Peyer's patch (tissue), 4 donors: ENCODE measurements around the gene ANP32E.

Source experiments
- POLR2A ChIP-seq, 2 donors: fragments of 450-650 bp; IDR thresholded peaks; one replicate each; pipeline ENCODE4 v1.5.1; 2017; ENCODE audit warnings: antibody characterized with exemption in 2 of 2, mild to moderate bottlenecking in 2 of 2, moderate library complexity in 2 of 2
- TF ChIP-seq, protein P1 (sequence below), 6 experiments: fragments of 450-650 bp in 4 of 6; fragments of 200-600 bp in 2 of 6; sonication (generic) in 1 of 6; IDR thresholded peaks; one replicate each; pipeline ENCODE4 v1.5.1; 2017 to 2019; ENCODE audit warnings: antibody characterized with exemption in 6 of 6, mild to moderate bottlenecking in 3 of 6, moderate library complexity in 1 of 6

DNA sequence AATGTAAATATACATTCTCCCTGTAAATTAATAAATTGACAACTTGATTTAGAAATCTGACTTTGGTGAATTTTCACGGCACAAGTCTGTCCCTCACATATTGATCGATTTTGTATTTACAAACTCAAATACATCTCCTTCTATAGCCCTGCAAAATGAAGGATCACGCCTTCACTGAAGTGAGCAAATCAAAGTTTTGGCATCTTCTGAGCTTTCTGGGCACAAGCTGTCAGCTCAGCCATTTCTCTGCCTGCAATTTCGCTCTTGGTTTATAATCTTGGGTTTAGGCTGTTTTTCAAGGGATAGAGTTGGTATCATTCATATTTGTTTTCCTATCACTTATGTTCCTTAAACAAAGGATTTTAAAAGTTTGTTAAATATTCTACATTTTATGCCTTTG is 25.8 kb downstream of the ANP32E start:
- TF ChIP-seq, protein P1, sequence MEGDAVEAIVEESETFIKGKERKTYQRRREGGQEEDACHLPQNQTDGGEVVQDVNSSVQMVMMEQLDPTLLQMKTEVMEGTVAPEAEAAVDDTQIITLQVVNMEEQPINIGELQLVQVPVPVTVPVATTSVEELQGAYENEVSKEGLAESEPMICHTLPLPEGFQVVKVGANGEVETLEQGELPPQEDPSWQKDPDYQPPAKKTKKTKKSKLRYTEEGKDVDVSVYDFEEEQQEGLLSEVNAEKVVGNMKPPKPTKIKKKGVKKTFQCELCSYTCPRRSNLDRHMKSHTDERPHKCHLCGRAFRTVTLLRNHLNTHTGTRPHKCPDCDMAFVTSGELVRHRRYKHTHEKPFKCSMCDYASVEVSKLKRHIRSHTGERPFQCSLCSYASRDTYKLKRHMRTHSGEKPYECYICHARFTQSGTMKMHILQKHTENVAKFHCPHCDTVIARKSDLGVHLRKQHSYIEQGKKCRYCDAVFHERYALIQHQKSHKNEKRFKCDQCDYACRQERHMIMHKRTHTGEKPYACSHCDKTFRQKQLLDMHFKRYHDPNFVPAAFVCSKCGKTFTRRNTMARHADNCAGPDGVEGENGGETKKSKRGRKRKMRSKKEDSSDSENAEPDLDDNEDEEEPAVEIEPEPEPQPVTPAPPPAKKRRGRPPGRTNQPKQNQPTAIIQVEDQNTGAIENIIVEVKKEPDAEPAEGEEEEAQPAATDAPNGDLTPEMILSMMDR (IDR thresholded peaks at IDR 0.05) = no peak
- no peak for TF ChIP-seq POLR2A (IDR thresholded peaks at IDR 0.05)
